Naive thymus-derived CD4-positive, alpha-beta T cell (primary cell): ENCODE data around the gene XYLT1. TPM values are rescaled to one million over a fixed set of nuclear protein-coding genes. Genes with fewer than 3 reads are reported as not detected.

ENCODE experiments used
- ATAC-seq: fragments of 150-1000 bp; cut with Tn5 transposase; 2 replicates; pipeline ENCODE4 v1.10.0; 2021; ENCODE audit warnings: mild to moderate bottlenecking, moderate library complexity
- CTCF ChIA-PET: fragments of 350-600 bp; sonication (Branson Sonifier 250); formaldehyde crosslinking; loops from one replicate; lab custom pipeline; 2021; ENCODE audit warnings: antibody characterized with exemption; lab: Charles Lee
- POLR2A ChIA-PET: fragments of 350-600 bp; sonication (Branson Sonifier 250); formaldehyde crosslinking; loops from one replicate; lab custom pipeline; 2021; ENCODE audit warnings: antibody characterized with exemption, inconsistent platforms; lab: Charles Lee
- DNase-seq, 9 donors: peaks; one replicate each; pipeline versions ENCODE4 v3.0.0 to v3.0.0-alpha.2; 2020 to 2022; ENCODE audit warnings: mixed read lengths in 1 of 9
- H3K27ac ChIP-seq: one replicate; pipeline ENCODE4 v1.7.0; 2013; ENCODE audit warnings: mild to moderate bottlenecking, low read depth, low read length, moderate library complexity
- H3K27me3 ChIP-seq, 2 donors: one replicate each; pipeline ENCODE4 v1.7.0; 2013; ENCODE audit warnings: low read length in 2 of 2, mild to moderate bottlenecking in 2 of 2, moderate library complexity in 2 of 2; ENCODE audit not compliant: control insufficient read depth in 2 of 2, insufficient read depth in 2 of 2
- H3K36me3 ChIP-seq, 3 experiments: 1 replicate in 2 of 3; 2 replicates in 1 of 3; pipeline ENCODE4 v1.7.0; 2013; ENCODE audit warnings: low read length in 3 of 3, mild to moderate bottlenecking in 3 of 3, moderate library complexity in 1 of 3; ENCODE audit not compliant: insufficient read depth in 3 of 3, control insufficient read depth in 2 of 3
- H3K4me1 ChIP-seq, 2 donors: one replicate each; pipeline ENCODE4 v1.7.0; 2013; ENCODE audit warnings: low read length in 2 of 2, mild to moderate bottlenecking in 2 of 2, moderate library complexity in 1 of 2; ENCODE audit not compliant: control insufficient read depth in 2 of 2, insufficient read depth in 2 of 2
- H3K4me3 ChIP-seq: 2 replicates; pipeline ENCODE4 v1.7.0; 2013; ENCODE audit warnings: mild to moderate bottlenecking, low read length
- H3K9me3 ChIP-seq, 3 experiments: 1 replicate in 2 of 3; 2 replicates in 1 of 3; pipeline ENCODE4 v1.7.0; 2013; ENCODE audit warnings: low read length in 3 of 3; ENCODE audit not compliant: control insufficient read depth in 2 of 3
- H3K27ac Mint-ChIP-seq, 9 donors: one replicate each; pipeline ENCODE4 v1.8.0; 2020 to 2022; ENCODE audit warnings: mixed read lengths in 9 of 9, mild to moderate bottlenecking in 8 of 9, moderate library complexity in 5 of 9, inconsistent platforms in 2 of 9
- H3K27me3 Mint-ChIP-seq, 5 donors: one replicate each; pipeline ENCODE4 v1.8.0; 2021 to 2022; ENCODE audit warnings: mixed read lengths in 5 of 5, mild to moderate bottlenecking in 1 of 5
- H3K36me3 Mint-ChIP-seq, 5 donors: one replicate each; pipeline ENCODE4 v1.8.0; 2020 to 2022; ENCODE audit warnings: mixed read lengths in 5 of 5, mild to moderate bottlenecking in 3 of 5, inconsistent platforms in 1 of 5
- H3K4me1 Mint-ChIP-seq, 7 donors: one replicate each; pipeline ENCODE4 v1.8.0; 2020 to 2022; ENCODE audit warnings: mixed read lengths in 7 of 7, mild to moderate bottlenecking in 3 of 7, inconsistent platforms in 1 of 7
- H3K4me3 Mint-ChIP-seq, 10 donors: one replicate each; pipeline ENCODE4 v1.8.0; 2020 to 2022; ENCODE audit warnings: mild to moderate bottlenecking in 10 of 10, mixed read lengths in 10 of 10, moderate library complexity in 6 of 10, inconsistent platforms in 2 of 10
- H3K9me3 Mint-ChIP-seq, 11 donors: one replicate each; pipeline ENCODE4 v1.8.0; 2020 to 2022; ENCODE audit warnings: mixed read lengths in 11 of 11, mild to moderate bottlenecking in 4 of 11, inconsistent platforms in 1 of 11, moderate library complexity in 1 of 11
- intact Hi-C, 2 donors: fragments of 100-400 bp; cut with micrococcal nuclease; formaldehyde crosslinking; loops; one replicate each; pipeline ENCODE4 v1.15.1; 2023
- polyA plus RNA-seq, 2 donors: library from polyadenylated mRNA; unstranded; fragments of 300-500 nt; fragmentation: Illumina TruSeq; gene quantifications; one replicate each; pipeline ENCODE4 v1.2.3, GENCODE V29; 2021
- total RNA-seq, 6 experiments: library from RNA in 5 of 6; stranded (reverse) in 5 of 6; gene quantifications; 1 replicate in 5 of 6; 2 replicates in 1 of 6; pipeline ENCODE4 v1.2.3 and lab custom pipeline; 2021 to 2026

XYLT1 gene
- total and polyA plus RNA-seq, 7 experiments from 2014 or later = 1.9 to 50.4 (median 37.9) TPM

DNA sequence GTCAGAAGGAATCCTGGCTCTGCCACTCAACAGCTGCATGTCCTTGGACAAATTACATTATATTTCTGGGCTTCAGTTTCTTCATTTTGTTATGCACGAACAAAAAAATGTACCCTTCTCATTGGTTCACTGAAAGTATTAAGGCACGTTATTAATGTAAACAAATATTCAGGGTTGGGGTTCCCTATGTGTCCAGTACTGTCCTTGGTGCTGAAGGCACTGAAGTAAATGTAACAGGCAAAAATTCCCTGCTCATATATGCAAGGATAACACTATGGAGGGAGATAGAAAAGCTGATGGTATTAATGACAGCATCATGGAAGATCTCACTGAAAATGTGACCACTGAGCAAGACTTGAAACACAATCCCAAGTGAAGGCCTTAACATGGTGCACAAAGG is 386.6 kb downstream of the XYLT1 start:
- CTCF ChIA-PET = no interaction called here
- Mint-ChIP-seq H3K36me3 (no peaks in the 10 kb centered on the region), H3K27ac (no peak overlapping the region), H3K27me3 (no peaks in the 10 kb centered on the region), H3K9me3 (peaks cover 0 to 4% (median 0%) of the 10 kb centered on the region in 11 donors), H3K4me1 (peaks cover 0 to 5% (median 0%) of the 10 kb centered on the region in 7 donors), H3K4me3 (no peak overlapping the region)
- POLR2A ChIA-PET = no interaction called here
- no peaks in the 10 kb centered on the region for H3K4me1 ChIP-seq
- no peak overlapping the region for H3K4me3 ChIP-seq
- DNase-seq (no peak), ATAC-seq (no peak)
- intact Hi-C loops = no loop called here
- no peak overlapping the region for H3K27ac ChIP-seq
- no peaks in the 10 kb centered on the region for H3K36me3 ChIP-seq
- H3K9me3 ChIP-seq = no peaks in the 10 kb centered on the region
- no peaks in the 10 kb centered on the region for H3K27me3 ChIP-seq

DNA sequence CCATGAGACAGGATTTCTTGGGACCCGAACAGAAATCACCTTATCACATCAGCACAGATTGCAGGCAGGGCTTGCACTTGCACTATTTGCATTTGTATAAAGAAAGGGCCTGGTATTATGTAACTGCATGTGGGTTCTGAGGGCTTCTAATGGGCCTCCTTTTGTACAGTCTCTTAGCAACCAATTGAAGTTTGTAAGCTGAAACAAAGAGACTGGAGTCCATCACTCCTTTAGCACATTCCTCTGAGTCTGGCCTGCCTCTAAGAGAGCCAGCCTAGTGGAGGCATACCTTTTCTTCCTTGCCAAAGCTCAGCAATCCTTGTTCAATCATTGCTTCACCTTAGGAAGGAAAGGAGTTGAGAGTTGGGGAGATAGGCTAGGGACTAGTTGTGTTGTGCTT is 387.1 kb downstream of the XYLT1 start:
- no peaks in the 10 kb centered on the region for H3K4me1 ChIP-seq
- DNase-seq (no peak), ATAC-seq (no peak)
- H3K27me3 ChIP-seq = no peaks in the 10 kb centered on the region
- H3K36me3 Mint-ChIP-seq = no peaks in the 10 kb centered on the region
- H3K4me3 Mint-ChIP-seq = no peak overlapping the region
- no peak overlapping the region for H3K4me3 ChIP-seq
- H3K4me1 Mint-ChIP-seq = peaks cover 0 to 5% (median 0%) of the 10 kb centered on the region in 7 donors
- CTCF ChIA-PET = no interaction called here
- no peak overlapping the region for H3K27ac ChIP-seq
- POLR2A ChIA-PET = no interaction called here
- H3K36me3 ChIP-seq = no peaks in the 10 kb centered on the region
- intact Hi-C loops = no loop called here
- no peaks in the 10 kb centered on the region for H3K27me3 Mint-ChIP-seq
- H3K9me3 Mint-ChIP-seq = peaks cover 0 to 4% (median 0%) of the 10 kb centered on the region in 11 donors
- H3K27ac Mint-ChIP-seq = no peak overlapping the region
- no peaks in the 10 kb centered on the region for H3K9me3 ChIP-seq

DNA sequence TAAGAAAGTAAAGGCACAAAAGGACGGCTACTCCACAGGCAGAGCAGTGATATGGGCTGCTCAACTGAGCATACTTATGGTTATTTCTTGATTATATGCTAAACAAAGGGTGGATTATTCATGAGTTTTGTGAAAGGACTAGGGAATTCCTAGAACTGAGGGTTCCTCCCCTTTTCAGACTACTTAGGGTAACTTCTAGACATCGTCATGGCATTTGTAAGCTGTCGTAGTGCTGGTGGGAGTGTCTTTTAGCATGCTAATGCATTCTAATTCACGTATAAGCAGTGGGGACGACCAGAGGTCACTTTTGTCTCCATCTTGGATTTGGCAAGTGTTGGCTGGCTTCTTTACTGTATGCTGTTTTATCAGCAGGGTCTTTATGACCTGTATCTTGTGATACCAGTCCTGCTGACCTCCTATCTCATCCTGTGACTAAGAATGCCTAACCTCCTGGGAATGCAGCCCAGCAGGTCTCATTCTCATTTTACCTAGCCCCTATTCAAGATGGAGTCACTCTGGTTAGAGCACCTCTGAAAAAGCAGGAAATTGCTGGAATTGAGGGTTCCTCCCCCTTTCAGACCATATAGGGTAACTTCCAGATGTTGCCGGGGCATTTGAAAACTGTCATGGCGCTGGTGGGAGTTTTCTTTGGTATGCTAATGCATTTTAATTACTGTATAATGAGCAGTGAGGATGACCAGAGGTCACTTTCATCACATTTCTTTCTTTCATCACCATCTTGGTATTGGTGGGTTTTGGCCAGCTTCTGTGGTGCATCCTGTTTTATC is 388.5 kb downstream of the XYLT1 start:
- no peak for ATAC-seq
- H3K27ac Mint-ChIP-seq = no peak overlapping the region

DNA sequence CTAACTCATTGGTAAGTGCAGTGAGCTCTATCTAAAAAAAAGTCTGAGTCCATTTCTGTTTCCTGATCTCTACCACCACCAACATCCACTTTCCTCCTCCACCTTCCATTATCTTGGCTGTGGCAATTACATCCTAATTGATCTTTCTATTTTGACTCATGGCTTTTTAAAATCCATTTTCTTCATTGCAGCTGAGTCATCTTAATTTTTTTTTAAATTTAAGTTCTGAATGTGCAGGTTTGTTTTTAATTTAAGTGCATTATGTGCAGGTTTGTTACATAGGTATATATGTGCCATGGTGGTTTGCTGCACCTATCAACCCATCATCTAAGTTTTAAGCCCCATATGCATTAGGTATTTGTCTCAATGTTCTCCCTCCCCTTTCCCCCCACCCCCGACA is 390.7 kb downstream of the XYLT1 start:
- DNase-seq (no peak), ATAC-seq (no peak)
- ChIA-PET CTCF (no interaction called here), POLR2A (no interaction called here)
- no peaks in the 10 kb centered on the region for H3K36me3 Mint-ChIP-seq
- intact Hi-C loops = no loop called here
- no peaks in the 10 kb centered on the region for H3K27me3 Mint-ChIP-seq
- H3K4me1 Mint-ChIP-seq = peaks cover 0 to 5% (median 0%) of the 10 kb centered on the region in 7 donors
- Histone ChIP-seq H3K36me3 (no peaks in the 10 kb centered on the region), H3K4me3 (no peak overlapping the region), H3K27me3 (no peaks in the 10 kb centered on the region), H3K27ac (no peak overlapping the region), H3K4me1 (no peaks in the 10 kb centered on the region), H3K9me3 (no peaks in the 10 kb centered on the region)
- H3K4me3 Mint-ChIP-seq = no peak overlapping the region
- H3K27ac Mint-ChIP-seq = no peak overlapping the region
- peaks cover 0 to 4% (median 0%) of the 10 kb centered on the region in 11 donors for H3K9me3 Mint-ChIP-seq

More for the DNA sequence above, 388.5 kb downstream of the XYLT1 start:
- intact Hi-C loops = no loop called here
- Histone ChIP-seq H3K27ac (no peak overlapping the region), H3K27me3 (no peaks in the 10 kb centered on the region), H3K4me1 (no peaks in the 10 kb centered on the region), H3K36me3 (no peaks in the 10 kb centered on the region), H3K4me3 (no peak overlapping the region), H3K9me3 (no peaks in the 10 kb centered on the region)
- peaks cover 0 to 4% (median 0%) of the 10 kb centered on the region in 11 donors for H3K9me3 Mint-ChIP-seq
- CTCF ChIA-PET = no interaction called here
- H3K4me3 Mint-ChIP-seq = no peak overlapping the region
- H3K27me3 Mint-ChIP-seq = no peaks in the 10 kb centered on the region
- H3K4me1 Mint-ChIP-seq = peaks cover 0 to 5% (median 0%) of the 10 kb centered on the region in 7 donors
- DNase-seq = no peak
- POLR2A ChIA-PET = no interaction called here
- H3K36me3 Mint-ChIP-seq = no peaks in the 10 kb centered on the region

DNA sequence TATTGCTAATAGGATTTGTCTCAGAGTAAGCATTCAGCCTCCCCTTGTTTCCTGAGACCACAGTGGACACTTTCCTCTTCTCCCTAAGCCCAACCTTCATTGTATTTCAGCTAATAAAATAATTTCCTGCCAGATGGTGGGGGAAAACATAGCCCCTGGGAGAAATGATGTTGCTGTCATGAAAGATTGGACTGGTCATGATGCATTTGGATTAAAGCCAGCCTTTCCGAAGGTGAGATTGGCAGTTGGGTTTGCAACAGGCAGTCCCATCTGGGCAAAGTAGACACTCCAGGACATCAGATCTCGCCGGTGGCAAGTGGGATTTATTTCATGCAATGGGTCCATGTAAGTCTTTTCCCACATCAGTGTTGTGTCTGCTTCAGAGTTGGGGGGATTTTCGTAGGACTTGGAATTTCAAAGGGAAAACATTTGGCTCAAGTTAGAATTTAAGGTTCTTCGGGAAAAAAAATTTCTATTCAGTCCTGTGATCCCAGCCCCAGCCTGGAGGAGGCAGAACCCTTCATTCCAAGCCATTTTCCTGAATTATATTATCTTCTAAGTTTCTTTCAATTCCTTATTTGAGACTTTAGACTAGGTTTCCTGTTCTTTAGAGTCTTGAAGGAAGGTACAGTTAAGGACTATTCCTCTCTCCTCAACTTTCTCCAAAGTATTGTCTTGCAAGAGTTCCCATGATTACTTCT is 391.7 kb downstream of the XYLT1 start:
- peaks cover 0 to 5% (median 0%) of the 10 kb centered on the region in 7 donors for H3K4me1 Mint-ChIP-seq
- H3K27ac Mint-ChIP-seq = no peak overlapping the region
- no peaks in the 10 kb centered on the region for H3K36me3 Mint-ChIP-seq

DNA sequence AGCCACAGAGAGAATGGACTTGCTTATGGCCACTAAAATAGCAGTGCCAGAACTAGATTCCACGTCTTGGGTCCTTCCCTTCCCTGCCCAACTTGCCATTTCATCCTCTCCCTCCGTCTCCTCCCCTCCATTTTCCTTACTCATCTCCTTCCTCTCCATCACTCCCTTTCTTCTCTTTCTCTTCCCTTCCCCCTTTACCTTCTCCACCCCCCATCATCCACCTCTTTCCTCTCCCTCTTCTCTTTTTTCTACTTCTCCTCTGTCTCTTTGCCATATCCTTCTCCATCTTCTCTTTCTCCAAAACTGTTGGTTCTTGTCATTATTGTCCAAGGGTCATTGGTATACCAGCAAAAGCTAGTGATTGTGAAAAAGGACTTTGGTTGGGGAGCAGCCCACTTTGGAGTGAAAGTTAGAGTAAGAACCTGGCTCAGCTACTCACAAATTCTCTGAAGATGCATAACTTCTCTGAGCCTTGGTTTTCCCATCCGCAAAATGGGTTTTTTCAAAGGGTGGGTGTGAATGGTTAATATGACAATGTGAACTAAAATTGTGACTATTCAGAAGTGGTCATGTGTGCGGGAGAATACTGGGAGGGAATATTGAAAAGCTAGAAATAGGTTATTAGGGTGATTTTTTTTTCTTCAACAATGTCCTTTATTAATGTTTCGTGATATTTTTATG is 393.8 kb downstream of the XYLT1 start:
- H3K27me3 Mint-ChIP-seq = peaks cover 0 to 8% (median 0%) of the 10 kb centered on the region in 5 donors
- H3K27ac Mint-ChIP-seq = peak overlapping the region in 1 of 9 donors; percentile 64
- intact Hi-C loops = no loop called here
- CTCF ChIA-PET = no interaction called here
- Histone ChIP-seq H3K9me3 (no peaks in the 10 kb centered on the region), H3K36me3 (no peaks in the 10 kb centered on the region), H3K4me1 (no peaks in the 10 kb centered on the region), H3K4me3 (no peak overlapping the region), H3K27me3 (no peaks in the 10 kb centered on the region), H3K27ac (no peak overlapping the region)
- peaks cover 0 to 4% (median 0%) of the 10 kb centered on the region in 11 donors for H3K9me3 Mint-ChIP-seq
- no peaks in the 10 kb centered on the region for H3K36me3 Mint-ChIP-seq
- DNase-seq = no peak
- POLR2A ChIA-PET = interaction anchor here (0.7 kb wide), 1 partner anchor 16 kb away, joined by 5 read pairs; no protein-coding TSS in a partner anchor
- ATAC-seq = no peak
- peaks cover 0 to 13% (median 3%) of the 10 kb centered on the region in 7 donors for H3K4me1 Mint-ChIP-seq
- no peak overlapping the region for H3K4me3 Mint-ChIP-seq

More for the DNA sequence above, 391.7 kb downstream of the XYLT1 start:
- no peaks in the 10 kb centered on the region for H3K36me3 ChIP-seq
- intact Hi-C loops = no loop called here
- DNase-seq (no peak), ATAC-seq (no peak)
- Mint-ChIP-seq H3K9me3 (peaks cover 0 to 4% (median 0%) of the 10 kb centered on the region in 11 donors), H3K4me3 (no peak overlapping the region), H3K27me3 (peaks cover 0 to under 1% (median 0%) of the 10 kb centered on the region in 5 donors)
- ChIA-PET CTCF (no interaction called here), POLR2A (no interaction called here)
- H3K27me3 ChIP-seq = no peaks in the 10 kb centered on the region
- H3K9me3 ChIP-seq = no peaks in the 10 kb centered on the region
- no peak overlapping the region for H3K27ac ChIP-seq
- H3K4me3 ChIP-seq = no peak overlapping the region
- H3K4me1 ChIP-seq = no peaks in the 10 kb centered on the region
